Suprapubic skin (tissue), 4 donors: Measurements from ENCODE around the gene USP11.

Experiments used
- CTCF ChIP-seq, 2 donors: fragments of 200-600 bp in 1 of 2; fragments of 450-650 bp in 1 of 2; sonication (generic) in 1 of 2; IDR thresholded peaks; one replicate each; pipeline ENCODE4 v1.5.1; 2016 to 2019; ENCODE audit warnings: antibody characterized with exemption in 2 of 2, mild to moderate bottlenecking in 1 of 2, moderate library complexity in 1 of 2
- EP300 ChIP-seq: sonication (generic); formaldehyde crosslinking; IDR thresholded peaks from one replicate; pipeline ENCODE4 v1.6.1; 2017; ENCODE audit warnings: antibody characterized with exemption
- POLR2A ChIP-seq, 2 donors: fragments of 450-650 bp; IDR thresholded peaks; one replicate each; pipeline ENCODE4 v1.6.1; 2017; ENCODE audit warnings: antibody characterized with exemption in 2 of 2, mild to moderate bottlenecking in 2 of 2, moderate library complexity in 2 of 2
- POLR2AphosphoS5 ChIP-seq, 3 donors: sonication (generic); formaldehyde crosslinking; IDR thresholded peaks; one replicate each; pipeline ENCODE4 v1.6.1; 2017; ENCODE audit warnings: antibody characterized with exemption in 3 of 3

- no peak for TF ChIP-seq CTCF (IDR thresholded peaks at IDR 0.05)
- TF ChIP-seq POLR2AphosphoS5 (IDR thresholded peaks at IDR 0.05) = no peak
- TF ChIP-seq POLR2A (IDR thresholded peaks at IDR 0.05) = no peak
- TF ChIP-seq EP300 = no peak
Observed at GRCh38 chrX:47272013-47272408, 39.2 kb downstream of the USP11 start.
